Thymus (tissue), 11 donors: ENCODE measurements around the gene TGFA. TPM values are rescaled to one million over a fixed set of nuclear protein-coding genes. Genes with fewer than 3 reads are reported as not detected.

Experiments
- DNase-seq, 9 donors: peaks; one replicate each; pipeline ENCODE4 v3.0.0-alpha.2; 2013; ENCODE audit warnings: low spot score in 9 of 9, low read depth in 6 of 9, missing footprints in 1 of 9
- H3K27ac ChIP-seq, 2 donors: one replicate each; pipeline ENCODE4 v1.5.1; 2013; ENCODE audit warnings: control low read depth in 1 of 2, low read depth in 1 of 2, low read length in 1 of 2, mild to moderate bottlenecking in 1 of 2, moderate library complexity in 1 of 2
- H3K27me3 ChIP-seq, 2 donors: one replicate each; pipeline ENCODE4 v1.5.1; 2013; ENCODE audit warnings: low read length in 1 of 2; ENCODE audit not compliant: control insufficient read depth in 2 of 2, insufficient read depth in 1 of 2
- H3K36me3 ChIP-seq, 2 donors: one replicate each; pipeline ENCODE4 v1.5.1; 2013; ENCODE audit warnings: low read length in 1 of 2, mild to moderate bottlenecking in 1 of 2, moderate library complexity in 1 of 2; ENCODE audit not compliant: control insufficient read depth in 2 of 2, insufficient read depth in 2 of 2
- H3K4me1 ChIP-seq, 2 donors: one replicate each; pipeline ENCODE4 v1.5.1; 2013; ENCODE audit warnings: low read length in 2 of 2; ENCODE audit not compliant: control insufficient read depth in 2 of 2, insufficient read depth in 2 of 2
- H3K4me3 ChIP-seq, 2 donors: one replicate each; pipeline ENCODE4 v1.5.1; 2013; ENCODE audit warnings: low read length in 2 of 2, control low read depth in 1 of 2, mild to moderate bottlenecking in 1 of 2
- H3K9me3 ChIP-seq, 2 donors: one replicate each; pipeline ENCODE4 v1.5.1; 2013; ENCODE audit warnings: low read length in 1 of 2, mild to moderate bottlenecking in 1 of 2; ENCODE audit not compliant: control insufficient read depth in 2 of 2, insufficient read depth in 1 of 2
- WGBS: extraction: QIAGEN DNeasy Blood & Tissue Kit; methylation state at CpG from one replicate; pipeline ENCODE4 v1.1.7; 2013; 5-methylcytosine and 5-hydroxymethylcytosine counted together
- polyA plus RNA-seq: library from polyadenylated mRNA; stranded (reverse); fragments of 200-250 nt; gene quantifications from one replicate; pipeline ENCODE4 v1.2.3, GENCODE V29; 2013
- total RNA-seq: library from RNA; stranded (reverse); fragments of 120-200 nt; gene quantifications from one replicate; pipeline ENCODE4 v1.2.4, GENCODE V29; 2013
- donor health status: healthy.

Gene TGFA
- total and polyA plus RNA-seq, 2 donors: 1.6 to 4.8 TPM

DNA sequence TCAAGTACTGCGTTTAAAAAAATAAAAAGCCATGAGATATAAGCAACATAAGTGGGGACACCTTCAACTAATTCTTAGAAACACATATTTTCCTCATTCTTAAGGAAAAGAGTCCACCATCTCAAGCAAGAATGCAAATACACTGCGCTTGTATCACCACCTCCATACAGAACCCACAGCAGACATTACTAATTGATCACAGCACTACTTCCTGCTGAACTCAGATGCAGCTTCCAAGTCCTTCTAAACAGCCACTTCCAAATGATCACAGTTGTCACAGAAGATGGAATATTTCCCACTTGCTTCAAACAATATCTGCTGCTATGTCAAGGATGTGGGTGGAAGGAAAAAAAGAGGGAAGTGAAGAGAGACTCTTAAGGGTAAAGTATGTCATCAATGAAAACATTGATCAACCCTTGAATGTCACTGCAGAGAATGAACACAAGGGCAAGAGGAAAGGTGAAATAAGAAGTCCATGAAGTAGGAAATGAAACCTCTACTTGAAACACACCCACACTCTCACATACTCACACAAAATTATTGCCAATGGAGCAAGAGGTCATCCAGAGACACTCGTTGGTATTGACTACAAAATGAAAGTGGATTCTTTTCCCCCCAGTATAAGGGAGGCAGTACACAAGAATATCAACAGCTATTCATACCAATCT lies 22.1 kb downstream of the TGFA start:
- Histone ChIP-seq H3K27me3 (no peaks in the 10 kb centered on the region), H3K27ac (no peak overlapping the region), H3K4me3 (no peak overlapping the region), H3K9me3 (no peaks in the 10 kb centered on the region), H3K4me1 (peaks cover 0 to 4% of the 10 kb centered on the region in 2 donors), H3K36me3 (no peaks in the 10 kb centered on the region)
- 81% methylated on average over 3 of the region's 3 CpGs for WGBS
- DNase-seq: no peak

DNA sequence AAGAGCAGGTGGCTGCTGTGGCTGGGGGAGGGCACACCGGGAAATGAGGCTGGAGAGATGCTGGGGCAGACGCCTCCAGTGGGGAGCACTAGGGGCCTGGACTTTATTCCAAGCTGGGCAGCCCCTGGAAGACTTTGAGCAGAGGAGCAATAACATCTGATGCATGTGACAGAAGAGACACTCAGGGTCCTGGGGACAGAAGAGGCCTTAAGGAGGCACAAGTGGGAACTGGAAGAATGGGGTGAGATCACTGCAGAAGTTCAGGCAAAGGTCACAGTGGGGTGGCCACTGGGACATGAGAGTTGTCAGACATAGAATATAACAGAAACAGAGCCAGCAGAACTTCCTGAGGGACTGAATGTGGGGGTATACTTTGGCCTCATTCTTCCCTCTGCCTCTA lies 24.0 kb downstream of the TGFA start:
- Histone ChIP-seq H3K36me3 (no peaks in the 10 kb centered on the region), H3K9me3 (no peaks in the 10 kb centered on the region), H3K27me3 (no peaks in the 10 kb centered on the region), H3K4me1 (peaks cover 0 to 10% of the 10 kb centered on the region in 2 donors), H3K4me3 (no peak overlapping the region), H3K27ac (no peak overlapping the region)
- DNase-seq: no peak
- WGBS: 94% methylated on average over 2 of the region's 2 CpGs

DNA sequence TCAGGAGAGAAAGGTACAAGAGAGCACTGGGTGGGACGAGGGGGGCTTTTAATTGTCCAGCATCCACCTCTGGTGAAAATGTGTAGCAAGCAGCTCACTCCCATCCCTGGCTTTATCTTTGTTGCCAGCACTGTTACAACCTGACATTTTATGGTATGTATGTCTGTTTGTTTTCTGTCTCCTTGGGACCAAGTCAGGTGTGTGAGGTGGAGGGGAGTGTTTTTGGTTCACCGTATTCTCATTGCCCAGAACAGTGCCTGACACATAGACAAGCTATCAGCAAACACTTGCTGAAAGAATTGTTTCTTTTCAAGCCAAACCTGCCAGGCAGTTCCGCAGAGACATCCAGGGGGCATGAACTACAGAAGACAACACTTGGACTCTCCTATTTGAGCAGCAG lies 24.7 kb downstream of the TGFA start:
- WGBS: 92% methylated on average over 3 of the region's 3 CpGs

DNA sequence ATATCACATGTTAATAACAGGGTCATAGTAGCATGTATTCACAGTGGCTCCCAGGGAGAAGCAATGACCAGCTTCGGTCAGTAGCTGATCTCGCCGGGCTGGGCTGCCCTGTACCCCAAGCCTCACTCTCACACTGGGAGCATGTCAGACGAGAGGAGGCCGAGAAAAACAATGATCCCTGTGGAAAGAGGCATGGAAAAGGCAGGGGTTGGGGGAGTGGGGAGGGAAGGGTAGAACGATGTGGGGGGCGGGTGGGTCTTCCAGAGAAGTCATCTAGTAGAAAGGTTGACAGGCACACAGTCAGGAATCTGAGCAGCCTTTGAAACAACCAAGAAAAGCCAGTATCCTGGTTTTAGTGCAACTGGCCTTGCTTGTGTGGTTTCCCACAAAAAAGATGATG lies 25.4 kb downstream of the TGFA start:
- no peaks in the 10 kb centered on the region for H3K36me3 ChIP-seq
- no peaks in the 10 kb centered on the region for H3K27me3 ChIP-seq
- no peak overlapping the region for H3K27ac ChIP-seq
- DNase-seq: no peak
- no peaks in the 10 kb centered on the region for H3K9me3 ChIP-seq
- 94% methylated on average over 7 of the region's 7 CpGs for WGBS
- H3K4me1 ChIP-seq: peaks cover 0 to 19% of the 10 kb centered on the region in 2 donors
- H3K4me3 ChIP-seq: no peak overlapping the region

More for the DNA sequence above, 24.7 kb downstream of the TGFA start:
- no peak for DNase-seq
- no peak overlapping the region for H3K27ac ChIP-seq
- H3K36me3 ChIP-seq: no peaks in the 10 kb centered on the region
- H3K4me3 ChIP-seq: no peak overlapping the region
- peaks cover 0 to 15% of the 10 kb centered on the region in 2 donors for H3K4me1 ChIP-seq
- H3K27me3 ChIP-seq: no peaks in the 10 kb centered on the region
- H3K9me3 ChIP-seq: no peaks in the 10 kb centered on the region

DNA sequence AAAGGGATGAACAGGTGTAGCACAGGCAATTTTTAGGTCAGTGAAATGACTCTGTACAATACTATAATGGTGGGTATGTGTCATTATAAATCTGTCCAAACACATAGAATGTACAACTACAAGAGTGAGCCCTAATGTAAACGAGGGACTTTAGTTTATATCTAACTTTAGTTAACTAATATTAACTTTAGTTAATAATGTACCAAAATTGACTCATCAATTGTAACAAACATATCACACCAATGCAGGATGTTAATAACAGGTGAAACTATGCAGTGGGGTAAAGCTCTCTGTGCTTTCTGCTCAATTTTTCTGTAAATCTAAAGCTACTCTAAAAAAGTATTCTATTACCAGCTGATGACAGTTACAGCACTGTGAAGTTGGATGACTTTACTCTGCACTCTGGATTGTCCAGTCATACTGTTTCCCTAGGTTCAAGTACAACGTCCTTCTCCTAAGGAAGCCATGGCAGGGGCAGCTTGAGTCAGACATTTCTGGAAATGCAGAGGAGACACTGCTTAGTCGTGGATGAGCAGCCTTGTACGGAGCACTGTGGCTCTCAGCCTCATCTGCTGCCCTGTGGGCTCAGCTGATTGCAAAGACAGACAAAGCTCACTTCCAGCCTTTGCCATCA lies 26.1 kb downstream of the TGFA start:
- H3K27ac ChIP-seq: no peak overlapping the region
- H3K36me3 ChIP-seq: no peaks in the 10 kb centered on the region
- H3K4me1 ChIP-seq: peaks cover 0 to 16% of the 10 kb centered on the region in 2 donors
- H3K4me3 ChIP-seq: no peak overlapping the region
- 84% methylated on average over 4 of the region's 4 CpGs for WGBS
- no peaks in the 10 kb centered on the region for H3K27me3 ChIP-seq
- H3K9me3 ChIP-seq: no peaks in the 10 kb centered on the region
- no peak for DNase-seq

DNA sequence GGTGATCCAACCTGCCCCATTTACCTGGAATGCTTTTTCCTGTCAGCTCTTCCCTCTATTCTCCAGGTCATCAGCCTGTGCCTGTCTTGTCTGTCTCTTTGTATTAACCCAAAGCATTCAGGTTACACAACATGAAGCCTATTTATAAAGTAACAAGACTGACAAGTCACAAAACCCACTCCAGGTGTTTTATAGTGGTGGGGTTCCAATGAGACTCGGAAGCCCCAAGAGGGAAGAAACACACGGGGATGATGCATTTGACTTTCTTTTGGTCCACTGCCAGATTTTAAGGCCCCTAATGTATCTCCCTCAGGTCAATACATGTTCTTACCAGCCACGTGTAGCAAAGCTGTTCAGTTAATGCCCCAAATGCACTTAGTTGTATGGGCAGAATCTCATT lies 27.5 kb downstream of the TGFA start:
- WGBS: 80% methylated on average over 3 of the region's 3 CpGs
- H3K4me3 ChIP-seq: no peak overlapping the region
- no peaks in the 10 kb centered on the region for H3K9me3 ChIP-seq
- H3K36me3 ChIP-seq: no peaks in the 10 kb centered on the region
- no peak overlapping the region for H3K27ac ChIP-seq
- peaks cover 0 to 16% of the 10 kb centered on the region in 2 donors for H3K4me1 ChIP-seq
- no peak for DNase-seq
- H3K27me3 ChIP-seq: no peaks in the 10 kb centered on the region

DNA sequence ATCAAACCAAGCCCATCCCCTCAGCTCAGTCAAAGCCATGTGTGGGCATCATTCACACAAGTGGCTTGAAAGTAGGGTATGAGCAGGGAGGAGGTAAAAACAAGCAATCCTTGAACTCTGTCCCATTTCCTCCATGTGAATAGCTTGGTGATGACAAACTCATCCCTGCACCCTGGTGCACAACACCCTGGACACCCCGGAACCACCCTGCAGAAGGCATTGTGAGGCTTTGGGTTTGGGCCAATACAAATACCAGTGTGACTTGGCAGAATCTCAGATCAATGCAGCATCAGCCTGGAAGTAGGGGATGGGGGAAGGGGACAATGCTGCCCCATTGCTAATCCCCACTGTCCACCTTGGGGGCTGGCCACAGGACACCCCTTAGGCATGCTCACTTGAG lies 28.6 kb downstream of the TGFA start:
- no peak overlapping the region for H3K27ac ChIP-seq
- peaks cover 0 to 16% of the 10 kb centered on the region in 2 donors for H3K4me1 ChIP-seq
- no peaks in the 10 kb centered on the region for H3K36me3 ChIP-seq
- WGBS: 94% methylated on average over 1 of the region's 1 CpG
- no peak for DNase-seq
- no peak overlapping the region for H3K4me3 ChIP-seq
- H3K27me3 ChIP-seq: no peaks in the 10 kb centered on the region
- H3K9me3 ChIP-seq: no peaks in the 10 kb centered on the region

DNA sequence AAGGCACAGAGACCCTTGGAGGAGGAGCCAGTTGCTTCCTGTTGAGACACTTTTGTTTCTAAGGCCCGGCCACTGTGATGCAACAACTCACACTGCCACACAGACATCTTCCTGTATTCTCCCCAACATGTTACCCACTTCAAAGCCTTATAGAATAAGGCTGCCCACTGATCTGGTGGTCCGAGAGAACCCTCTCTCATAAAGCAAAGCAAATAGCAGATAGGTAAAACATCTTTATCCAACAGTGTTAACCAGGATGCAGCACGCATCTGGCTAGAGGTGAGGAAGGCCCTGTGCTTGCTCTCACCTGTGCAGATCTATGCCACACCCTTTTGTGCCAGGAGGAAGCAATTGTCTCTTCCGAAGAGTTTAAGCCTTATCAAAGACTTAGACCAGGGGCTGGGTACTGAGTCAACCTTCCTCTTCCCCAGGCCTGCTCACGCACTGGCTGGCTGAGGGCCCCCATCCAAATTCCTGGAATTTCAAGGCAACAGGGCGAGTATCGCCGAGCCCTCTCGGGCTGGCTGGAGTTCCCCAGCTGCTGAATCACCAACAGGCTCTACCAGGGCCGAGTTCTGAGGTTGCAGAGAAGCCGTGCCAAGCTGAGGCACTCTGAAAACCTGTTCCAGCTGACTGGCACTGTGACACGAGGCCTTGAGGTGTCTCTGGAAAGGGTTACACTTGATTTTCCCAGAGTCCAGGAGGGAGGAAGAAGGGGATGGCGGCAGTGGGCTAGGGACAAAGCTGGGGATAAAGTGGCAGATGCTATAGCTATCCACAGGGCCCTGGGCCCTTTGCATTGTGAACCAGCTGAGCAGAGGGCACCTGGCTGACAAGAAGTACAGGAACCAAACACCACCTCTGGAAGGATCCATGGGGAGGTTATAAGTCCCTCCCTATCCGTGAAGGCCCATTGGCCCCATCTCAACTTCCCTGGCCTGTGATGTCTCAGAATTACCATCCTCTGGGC lies 29.3 kb downstream of the TGFA start:
- DNase-seq: peak in 4 of 9 donors; percentile 10 to 49 (median 14)

DNA sequence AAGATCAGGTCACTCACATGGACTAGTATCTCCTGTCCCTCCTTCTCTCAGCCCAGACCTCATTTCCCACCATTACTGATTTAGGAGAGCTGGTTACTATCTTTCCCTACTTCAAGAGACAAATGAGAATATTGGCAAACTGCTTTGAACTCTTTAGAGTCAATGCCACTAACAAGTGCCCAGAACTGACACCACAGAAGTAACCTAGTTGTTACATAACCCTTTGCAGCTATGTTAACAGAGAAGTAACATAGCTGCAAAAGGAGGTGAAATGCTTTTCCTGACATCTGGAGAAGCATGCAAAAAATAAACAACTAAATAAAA lies 30.0 kb downstream of the TGFA start:
- H3K4me3 ChIP-seq: no peak overlapping the region
- no peak for DNase-seq
- H3K9me3 ChIP-seq: no peaks in the 10 kb centered on the region
- no peaks in the 10 kb centered on the region for H3K27me3 ChIP-seq
- H3K36me3 ChIP-seq: no peaks in the 10 kb centered on the region
- peaks cover 0 to 16% of the 10 kb centered on the region in 2 donors for H3K4me1 ChIP-seq
- no peak overlapping the region for H3K27ac ChIP-seq

More for the DNA sequence above, 29.3 kb downstream of the TGFA start:
- Histone ChIP-seq H3K27me3 (no peaks in the 10 kb centered on the region), H3K27ac (peak overlapping the region in 1 of 2 donors; percentile 46), H3K4me3 (no peak overlapping the region), H3K36me3 (no peaks in the 10 kb centered on the region), H3K4me1 (peaks cover 0 to 16% of the 10 kb centered on the region in 2 donors), H3K9me3 (no peaks in the 10 kb centered on the region)
- 74% methylated on average over 14 of the region's 14 CpGs for WGBS
